CD4-positive, alpha-beta T cell (primary cell): ENCODE measurements around the gene MBNL2. TPM values are rescaled to one million over a fixed set of nuclear protein-coding genes. Genes with fewer than 3 reads are reported as not detected.

Experiments used
- ATAC-seq: fragments of 200-7000 bp; cut with Tn5 transposase; one replicate; pipeline ENCODE4 v1.10.0; 2022; ENCODE audit warnings: mild to moderate bottlenecking; ENCODE audit not compliant: poor library complexity
- CTCF ChIA-PET: fragments of 350-600 bp; sonication (Branson Sonifier 250); formaldehyde crosslinking; loops from one replicate; lab custom pipeline; 2021; ENCODE audit warnings: antibody characterized with exemption, inconsistent platforms; lab: Charles Lee
- POLR2A ChIA-PET: fragments of 350-600 bp; sonication (Branson Sonifier 250); formaldehyde crosslinking; loops from one replicate; lab custom pipeline; 2021; ENCODE audit warnings: antibody characterized with exemption, inconsistent platforms; lab: Charles Lee
- DNase-seq, 14 experiments: peaks; one replicate each; pipeline ENCODE4 v3.0.0-alpha.2; 2013 to 2020; ENCODE audit warnings: mixed read lengths in 2 of 14
- H3K27ac ChIP-seq, 2 donors: one replicate each; pipeline versions ENCODE4 v1.5.1 to v1.7.0; 2013; ENCODE audit warnings: low read length in 2 of 2, low read depth in 1 of 2, mild to moderate bottlenecking in 1 of 2
- H3K27me3 ChIP-seq, 2 experiments: 1 replicate in 1 of 2; 2 replicates in 1 of 2; pipeline versions ENCODE4 v1.6.1 to v1.7.0; 2013; ENCODE audit warnings: low read length in 2 of 2, control low read depth in 1 of 2, mild to moderate bottlenecking in 1 of 2, moderate library complexity in 1 of 2; ENCODE audit not compliant: insufficient read depth in 2 of 2, control insufficient read depth in 1 of 2
- H3K36me3 ChIP-seq: one replicate; pipeline ENCODE4 v1.6.1; 2013; ENCODE audit warnings: low read length, control low read depth; ENCODE audit not compliant: insufficient read depth
- H3K4me1 ChIP-seq: one replicate; pipeline ENCODE4 v1.6.1; 2013; ENCODE audit warnings: low read length, control low read depth; ENCODE audit not compliant: insufficient read depth
- H3K4me3 ChIP-seq: one replicate; pipeline ENCODE4 v1.5.1; 2013; ENCODE audit warnings: mild to moderate bottlenecking, low read length, moderate library complexity
- H3K9me3 ChIP-seq, 2 experiments: 1 replicate in 1 of 2; 2 replicates in 1 of 2; pipeline versions ENCODE4 v1.6.1 to v1.7.0; 2013; ENCODE audit warnings: low read length in 2 of 2, mild to moderate bottlenecking in 2 of 2, control low read depth in 1 of 2, moderate library complexity in 1 of 2; ENCODE audit not compliant: control insufficient read depth in 1 of 2, insufficient read depth in 1 of 2
- H3K27ac Mint-ChIP-seq: one replicate; pipeline ENCODE4 v1.8.0; 2020; ENCODE audit warnings: mixed read lengths
- H3K27me3 Mint-ChIP-seq: one replicate; pipeline ENCODE4 v1.8.0; 2021; ENCODE audit warnings: mixed read lengths
- H3K36me3 Mint-ChIP-seq: one replicate; pipeline ENCODE4 v1.8.0; 2021; ENCODE audit warnings: low read depth, mixed read lengths
- H3K4me1 Mint-ChIP-seq: one replicate; pipeline ENCODE4 v1.8.0; 2021; ENCODE audit warnings: low read depth, mixed read lengths
- H3K4me3 Mint-ChIP-seq: one replicate; pipeline ENCODE4 v1.8.0; 2020; ENCODE audit warnings: mild to moderate bottlenecking, mixed read lengths
- H3K9me3 Mint-ChIP-seq: one replicate; pipeline ENCODE4 v1.8.0; 2020; ENCODE audit warnings: mixed read lengths
- CTCF ChIP-seq: fragments of 200-600 bp; IDR thresholded peaks from one replicate; pipeline ENCODE4 v1.8.0; 2022; ENCODE audit warnings: antibody characterized with exemption, mild to moderate bottlenecking
- intact Hi-C, 2 experiments: fragments of 100-400 bp; cut with DNase I in 1 of 2; cut with micrococcal nuclease in 1 of 2; formaldehyde crosslinking; loops; one replicate each; pipeline versions ENCODE4 v1.15.1 to v1.9.0; 2023 to 2025; cut with DNase I, micrococcal nuclease
- total RNA-seq, 174 experiments: library from RNA in 2 of 174; stranded (reverse) in 2 of 174; gene quantifications; one replicate each; pipeline ENCODE4 v1.2.3 and lab custom pipeline; 2021 to 2026

Gene MBNL2
- total RNA-seq, 2 experiments from 2014 or later = 35.9 to 36.0 TPM

GRCh38 chr13:97422118-97423054, 200.3 kb downstream of the MBNL2 start:
- Mint-ChIP-seq H3K27me3 (peaks cover 15% of the 10 kb centered on the region), H3K27ac (no peak overlapping the region), H3K36me3 (no peaks in the 10 kb centered on the region), H3K4me3 (no peak overlapping the region), H3K9me3 (no peaks in the 10 kb centered on the region), H3K4me1 (no peaks in the 10 kb centered on the region)
- H3K27me3 ChIP-seq = no peaks in the 10 kb centered on the region
- ATAC-seq (no peak), DNase-seq (no peak)
- intact Hi-C loops = no loop called here
- H3K4me3 ChIP-seq = no peak overlapping the region
- no peaks in the 10 kb centered on the region for H3K9me3 ChIP-seq
- H3K36me3 ChIP-seq = no peaks in the 10 kb centered on the region
- POLR2A ChIA-PET = interaction anchor here (2.0 kb wide), 1 partner anchor 11 kb away, joined by 9 read pairs; the partner anchor contains the start of gene RAP2A
- no peak for TF ChIP-seq CTCF
- H3K4me1 ChIP-seq = no peaks in the 10 kb centered on the region
- CTCF ChIA-PET = no interaction called here
- no peak overlapping the region for H3K27ac ChIP-seq

GRCh38 chr13:97423300-97424045, 201.3 kb downstream of the MBNL2 start:
- Mint-ChIP-seq H3K9me3 (no peaks in the 10 kb centered on the region), H3K4me1 (no peaks in the 10 kb centered on the region), H3K27me3 (peaks cover 15% of the 10 kb centered on the region), H3K27ac (no peak overlapping the region), H3K36me3 (no peaks in the 10 kb centered on the region), H3K4me3 (no peak overlapping the region)
- no peaks in the 10 kb centered on the region for H3K27me3 ChIP-seq
- no peaks in the 10 kb centered on the region for H3K36me3 ChIP-seq
- TF ChIP-seq CTCF = no peak
- POLR2A ChIA-PET = interaction anchor here (2.0 kb wide), 1 partner anchor 10 kb away, joined by 9 read pairs; the partner anchor contains the start of gene RAP2A
- no peaks in the 10 kb centered on the region for H3K4me1 ChIP-seq
- ATAC-seq = no peak
- no peaks in the 10 kb centered on the region for H3K9me3 ChIP-seq
- intact Hi-C loops = no loop called here
- CTCF ChIA-PET = no interaction called here
- no peak for DNase-seq
- no peak overlapping the region for H3K4me3 ChIP-seq
- H3K27ac ChIP-seq = no peak overlapping the region

- Mint-ChIP-seq H3K36me3 (no peaks in the 10 kb centered on the region), H3K27ac (no peak overlapping the region), H3K4me1 (no peaks in the 10 kb centered on the region), H3K9me3 (no peaks in the 10 kb centered on the region), H3K27me3 (peaks cover 13% of the 10 kb centered on the region), H3K4me3 (no peak overlapping the region)
- no peaks in the 10 kb centered on the region for H3K36me3 ChIP-seq
- intact Hi-C loops = no loop called here
- no peak overlapping the region for H3K27ac ChIP-seq
- ATAC-seq = no peak
- CTCF ChIA-PET = no interaction called here
- H3K9me3 ChIP-seq = no peaks in the 10 kb centered on the region
- no peak overlapping the region for H3K4me3 ChIP-seq
- no peaks in the 10 kb centered on the region for H3K27me3 ChIP-seq
- TF ChIP-seq CTCF = no peak
- no peaks in the 10 kb centered on the region for H3K4me1 ChIP-seq
- DNase-seq = no peak
- POLR2A ChIA-PET = no interaction called here
Observed at GRCh38 chr13:97425590-97425989, 203.5 kb downstream of the MBNL2 start.
